ENCODE data around the gene CSF1.

Gene CSF1

DNA sequence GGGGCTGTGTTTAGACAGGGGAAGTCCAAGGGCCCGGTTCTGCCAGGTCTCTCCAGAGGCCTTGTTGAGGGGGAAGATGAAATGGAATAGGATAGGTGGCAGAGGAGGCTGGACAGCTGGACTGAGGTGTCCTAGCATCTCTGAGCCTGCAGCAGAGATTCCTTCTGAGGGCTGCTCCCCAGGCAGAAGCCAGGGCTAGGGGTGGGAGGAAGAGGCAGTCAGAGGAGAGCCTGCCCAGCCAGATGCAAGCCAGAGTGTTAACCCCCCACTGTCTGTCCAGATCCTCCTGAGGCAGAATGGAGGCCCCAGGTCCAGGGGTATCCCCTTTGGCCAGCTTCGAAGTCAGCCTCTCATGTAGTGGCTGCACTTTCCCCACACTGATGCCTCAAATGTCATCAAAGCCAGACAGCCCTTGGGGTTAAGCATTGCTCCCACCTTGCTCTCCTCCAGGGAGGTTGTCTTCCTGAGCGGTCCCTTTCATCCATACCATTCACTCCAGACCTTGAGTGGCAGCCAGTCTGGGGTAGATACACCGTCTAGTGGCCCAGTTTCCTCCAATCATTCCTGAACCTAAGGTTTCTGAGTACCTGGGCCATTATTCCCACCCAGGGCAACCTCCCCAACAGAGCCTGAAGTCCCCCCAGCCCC is 1.7 kb downstream of the CSF1 start:
- TF ChIP-seq L3MBTL2 (conservative IDR thresholded peaks at IDR 0.05) (no peak), ELF4 (IDR thresholded peaks at IDR 0.05) (no peak), NFRKB (IDR thresholded peaks at IDR 0.05) (no peak), HDGF (IDR thresholded peaks at IDR 0.05; ENCODE audit: borderline replicate concordance) (no peak), LEF1 (IDR thresholded peaks at IDR 0.05; ENCODE audit: borderline replicate concordance) (no peak), ARNT (IDR thresholded peaks at IDR 0.05) (no peak), CTBP1 (IDR thresholded peaks at IDR 0.05; ENCODE audit: borderline replicate concordance) (no peak), BHLHE40 (IDR thresholded peaks at IDR 0.05; ENCODE audit: borderline replicate concordance) (no peak), FOXM1 (IDR thresholded peaks at IDR 0.05; ENCODE audit: borderline replicate concordance) (no peak)
- CTCF ChIA-PET: interaction anchor here (1.0 kb wide), 1 partner anchor 11 kb away, joined by 3 read pairs; no protein-coding TSS in a partner anchor
- POLR2A ChIA-PET: interaction anchor here (1.4 kb wide), 1 partner anchor 63 kb away, joined by 3 read pairs; no protein-coding TSS in a partner anchor
- no peak for DNase-seq (ENCODE audit: extremely low spot score)

DNA sequence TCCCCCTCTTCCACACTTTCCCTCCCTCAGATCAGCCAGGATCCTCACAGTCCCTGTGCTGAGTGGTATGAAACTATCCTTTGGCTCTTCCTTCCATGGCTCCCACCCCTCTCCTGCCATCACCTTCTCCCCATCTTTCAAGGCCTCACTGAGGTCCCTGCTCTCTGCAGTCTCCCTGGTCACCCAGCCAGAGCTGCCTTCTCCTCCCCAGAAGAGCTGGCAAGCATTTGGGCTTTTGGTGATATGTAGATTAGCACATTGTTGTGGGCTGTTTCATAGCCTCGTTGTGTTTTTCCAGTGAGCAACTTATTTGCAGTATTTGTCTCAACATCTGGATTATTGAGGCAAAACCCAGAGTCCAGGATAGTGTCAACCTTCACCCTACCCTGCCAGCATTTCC is 2.2 kb downstream of the CSF1 start:
- POLR2A ChIA-PET: interaction anchor here (1.6 kb wide), 1 partner anchor 71 kb away, joined by 4 read pairs; the partner anchor contains the start of gene AHCYL1
- TF ChIP-seq ZNF384 (IDR thresholded peaks at IDR 0.05) (no peak), SUZ12 (IDR thresholded peaks at IDR 0.05) (no peak)
- CTCF ChIA-PET: interaction anchor here (1.9 kb wide), 1 partner anchor 11 kb away, joined by 6 read pairs; no protein-coding TSS in a partner anchor
- no peak for DNase-seq (ENCODE audit: extremely low spot score)

DNA sequence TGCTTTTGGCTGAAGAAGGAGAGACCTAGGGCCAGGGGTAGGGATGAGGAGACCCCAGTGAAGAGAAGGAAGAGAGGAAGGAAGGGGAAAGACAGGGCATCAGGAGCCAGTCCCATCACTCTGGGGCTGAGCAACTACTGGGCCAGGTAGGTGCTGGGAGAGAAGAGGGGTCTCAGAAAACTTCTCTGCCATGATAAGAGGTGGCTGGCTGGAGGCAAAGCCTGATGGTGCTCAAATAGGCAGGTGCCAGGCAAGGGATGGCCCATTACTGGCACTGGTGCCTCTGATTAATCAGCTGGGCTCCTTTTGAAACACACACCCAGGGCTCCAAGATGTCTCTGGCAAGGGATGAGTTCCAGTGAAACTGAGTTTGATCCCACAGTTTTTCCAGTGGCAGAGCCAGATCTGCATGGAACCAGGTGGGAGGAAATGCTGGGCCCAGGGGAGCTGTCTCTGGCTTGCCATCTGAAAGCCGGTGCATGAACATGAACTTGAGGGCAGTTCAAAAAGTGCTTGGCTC is 2.8 kb downstream of the CSF1 start:
- ChIA-PET CTCF (interaction anchor here (1.9 kb wide), 1 partner anchor 10 kb away, joined by 6 read pairs; no protein-coding TSS in a partner anchor), POLR2A (interaction anchor here (1.6 kb wide), 1 partner anchor 71 kb away, joined by 4 read pairs; the partner anchor contains the start of gene AHCYL1)

DNA sequence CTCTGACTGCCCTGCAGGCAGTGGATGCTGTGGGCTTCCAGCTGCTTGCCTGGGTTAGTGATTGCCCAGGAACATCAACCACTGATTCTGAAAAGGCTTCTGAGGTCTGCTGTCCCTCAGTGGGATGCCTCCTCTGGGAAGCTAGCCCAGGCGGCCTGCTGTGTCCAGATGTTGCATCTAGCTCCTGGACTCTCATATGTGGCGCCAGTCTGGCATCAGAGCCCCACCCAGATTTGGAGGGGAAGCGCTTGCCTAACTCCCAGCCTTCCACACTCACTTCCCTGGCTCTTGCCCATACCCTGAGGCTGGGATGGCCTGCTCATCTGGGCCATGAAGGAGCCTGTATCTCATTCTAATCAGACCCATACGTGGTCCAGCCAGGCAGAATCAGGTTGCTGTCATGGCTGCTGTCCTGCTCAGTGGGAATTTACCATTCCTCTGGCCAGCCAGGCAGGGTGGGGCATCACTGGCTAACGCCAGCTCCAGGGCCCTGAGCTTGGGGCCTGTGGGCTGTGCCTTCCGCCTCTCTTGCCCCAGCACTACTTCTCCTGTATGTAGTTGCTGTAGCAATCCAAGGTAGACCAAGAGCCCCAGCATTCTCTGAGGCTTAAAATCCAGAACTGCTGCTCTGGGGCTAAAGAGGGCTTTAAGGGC is 4.1 kb downstream of the CSF1 start:
- POLR2A ChIA-PET: interaction anchor here (1.6 kb wide), 1 partner anchor 69 kb away, joined by 4 read pairs; the partner anchor contains the start of gene AHCYL1
- TF ChIP-seq CTBP1 (IDR thresholded peaks at IDR 0.05; ENCODE audit: borderline replicate concordance) (no peak), FOXA1 (IDR thresholded peaks at IDR 0.05) (no peak), ZNF384 (IDR thresholded peaks at IDR 0.05) (no peak), SUZ12 (IDR thresholded peaks at IDR 0.05) (no peak), FOXK2 (IDR thresholded peaks at IDR 0.05) (no peak), NFRKB (IDR thresholded peaks at IDR 0.05) (no peak), ELF4 (IDR thresholded peaks at IDR 0.05) (no peak), HDGF (IDR thresholded peaks at IDR 0.05; ENCODE audit: borderline replicate concordance) (no peak), TARDBP (IDR thresholded peaks at IDR 0.05) (no peak), FOXM1 (IDR thresholded peaks at IDR 0.05; ENCODE audit: borderline replicate concordance) (no peak), ARNT (IDR thresholded peaks at IDR 0.05) (no peak)
- TF ChIP-seq, protein P1, sequence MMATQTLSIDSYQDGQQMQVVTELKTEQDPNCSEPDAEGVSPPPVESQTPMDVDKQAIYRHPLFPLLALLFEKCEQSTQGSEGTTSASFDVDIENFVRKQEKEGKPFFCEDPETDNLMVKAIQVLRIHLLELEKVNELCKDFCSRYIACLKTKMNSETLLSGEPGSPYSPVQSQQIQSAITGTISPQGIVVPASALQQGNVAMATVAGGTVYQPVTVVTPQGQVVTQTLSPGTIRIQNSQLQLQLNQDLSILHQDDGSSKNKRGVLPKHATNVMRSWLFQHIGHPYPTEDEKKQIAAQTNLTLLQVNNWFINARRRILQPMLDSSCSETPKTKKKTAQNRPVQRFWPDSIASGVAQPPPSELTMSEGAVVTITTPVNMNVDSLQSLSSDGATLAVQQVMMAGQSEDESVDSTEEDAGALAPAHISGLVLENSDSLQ (IDR thresholded peaks at IDR 0.05): no peak
- CTCF ChIA-PET: interaction anchor here (0.5 to 1.9 kb wide), 4 partner anchors 9 to 190 kb away, joined by 3 to 6 read pairs (median 3); no protein-coding TSS in a partner anchor
- DNase-seq (ENCODE audit: extremely low spot score): no peak

More for the DNA sequence above, 2.8 kb downstream of the CSF1 start:
- TF ChIP-seq ZNF384 (IDR thresholded peaks at IDR 0.05) (no peak), SP1 (IDR thresholded peaks at IDR 0.05) (no peak), FOXA1 (IDR thresholded peaks at IDR 0.05) (no peak), L3MBTL2 (conservative IDR thresholded peaks at IDR 0.05) (no peak)
- DNase-seq (ENCODE audit: extremely low spot score): no peak

DNA sequence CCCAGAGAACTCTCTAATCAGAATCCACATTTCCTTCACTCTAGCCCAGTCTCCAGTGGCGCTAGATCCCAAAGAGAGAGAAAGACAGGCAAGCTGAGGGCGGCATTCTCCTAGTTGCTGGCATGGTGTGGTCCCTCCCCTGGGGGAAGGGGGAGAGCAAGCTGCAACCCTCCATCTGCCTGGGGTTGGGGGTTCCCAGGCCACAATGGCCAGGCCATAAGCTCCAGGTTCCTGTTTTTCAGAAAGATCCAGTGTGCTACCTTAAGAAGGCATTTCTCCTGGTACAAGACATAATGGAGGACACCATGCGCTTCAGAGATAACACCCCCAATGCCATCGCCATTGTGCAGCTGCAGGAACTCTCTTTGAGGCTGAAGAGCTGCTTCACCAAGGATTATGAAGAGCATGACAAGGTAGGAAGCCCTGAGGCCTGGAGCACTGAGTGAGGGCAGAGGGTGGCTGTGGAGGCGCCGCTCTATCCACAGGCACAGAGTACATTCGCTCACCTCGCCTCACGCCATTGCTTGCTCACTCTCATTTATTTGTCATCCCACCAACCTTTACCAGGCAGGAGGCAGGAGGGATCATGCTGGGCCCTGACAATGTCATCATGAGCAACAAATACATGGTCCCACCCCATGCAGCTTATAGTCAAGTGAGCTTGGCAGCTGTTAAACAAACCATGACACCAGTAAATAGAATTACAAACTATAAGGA is 6.6 kb downstream of the CSF1 start:
- ChIA-PET CTCF (interaction anchor here (0.5 kb wide), 1 partner anchor 469 kb away, joined by 5 read pairs; no protein-coding TSS in a partner anchor), POLR2A (no interaction called here)
- no peak for DNase-seq (ENCODE audit: extremely low spot score)

More for the DNA sequence above, 6.6 kb downstream of the CSF1 start:
- TF ChIP-seq L3MBTL2 (conservative IDR thresholded peaks at IDR 0.05): no peak
- no peak for TF ChIP-seq SUZ12 (IDR thresholded peaks at IDR 0.05)
- TF ChIP-seq FOXM1 (IDR thresholded peaks at IDR 0.05; ENCODE audit: borderline replicate concordance): no peak
- TF ChIP-seq ELF4 (IDR thresholded peaks at IDR 0.05): no peak
- TF ChIP-seq ZNF384 (IDR thresholded peaks at IDR 0.05): no peak
- TF ChIP-seq, protein P1 (IDR thresholded peaks at IDR 0.05): no peak
- TF ChIP-seq BHLHE40 (IDR thresholded peaks at IDR 0.05; ENCODE audit: borderline replicate concordance): no peak
- TF ChIP-seq FOXK2 (IDR thresholded peaks at IDR 0.05): no peak
- TF ChIP-seq TARDBP (IDR thresholded peaks at IDR 0.05): no peak
- TF ChIP-seq ARNT (IDR thresholded peaks at IDR 0.05): no peak
- TF ChIP-seq HDGF (IDR thresholded peaks at IDR 0.05; ENCODE audit: borderline replicate concordance): no peak
- TF ChIP-seq SP1 (IDR thresholded peaks at IDR 0.05): no peak
- no peak for TF ChIP-seq FOXA1 (IDR thresholded peaks at IDR 0.05)
- TF ChIP-seq NFRKB (IDR thresholded peaks at IDR 0.05): no peak
- no peak for TF ChIP-seq CTBP1 (IDR thresholded peaks at IDR 0.05; ENCODE audit: borderline replicate concordance)
- no peak for TF ChIP-seq LEF1 (IDR thresholded peaks at IDR 0.05; ENCODE audit: borderline replicate concordance)
